Endodermal cell (in vitro differentiated cells): Measurements from ENCODE around the gene NACAD. TPM values are rescaled to one million over a fixed set of nuclear protein-coding genes. Genes with fewer than 3 reads are reported as not detected.

ENCODE experiments used
- DNase-seq: peaks from one replicate; pipeline ENCODE4 v3.0.0-alpha.2; 2017
- H3K27ac ChIP-seq: 2 replicates; pipeline ENCODE4 v1.5.1; 2013; ENCODE audit warnings: mild to moderate bottlenecking, low read depth, low read length, moderate library complexity
- H3K27me3 ChIP-seq: 2 replicates; pipeline ENCODE4 v1.6.1; 2013; ENCODE audit warnings: mild to moderate bottlenecking, low read length, moderate library complexity; ENCODE audit not compliant: insufficient read depth, control insufficient read depth, poor library complexity, severe bottlenecking
- H3K36me3 ChIP-seq: 2 replicates; pipeline ENCODE4 v1.7.0; 2013; ENCODE audit warnings: mild to moderate bottlenecking, low read length, moderate library complexity; ENCODE audit not compliant: control insufficient read depth, insufficient read depth
- H3K4me1 ChIP-seq: one replicate; pipeline ENCODE4 v1.7.0; 2013; ENCODE audit warnings: low read length; ENCODE audit not compliant: control insufficient read depth, insufficient read depth
- H3K4me3 ChIP-seq: 2 replicates; pipeline ENCODE4 v1.5.1; 2013; ENCODE audit warnings: mild to moderate bottlenecking, low read length, moderate library complexity
- H3K9ac ChIP-seq: 2 replicates; pipeline ENCODE4 v1.6.1; 2013; ENCODE audit warnings: mild to moderate bottlenecking, low read length, moderate library complexity; ENCODE audit not compliant: poor library complexity, severe bottlenecking; ENCODE audit errors: extremely low read depth
- H3K9me3 ChIP-seq: 2 replicates; pipeline ENCODE4 v1.6.1; 2013; ENCODE audit warnings: mild to moderate bottlenecking, low read length, moderate library complexity; ENCODE audit not compliant: control insufficient read depth
- H3K27ac Mint-ChIP-seq: 2 replicates; pipeline ENCODE4 v1.8.0; 2020; ENCODE audit warnings: mixed read lengths
- H3K27me3 Mint-ChIP-seq: 2 replicates; pipeline ENCODE4 v1.8.0; 2021; ENCODE audit warnings: mild to moderate bottlenecking, mixed read lengths; ENCODE audit not compliant: insufficient read depth
- H3K36me3 Mint-ChIP-seq: 2 replicates; pipeline ENCODE4 v1.8.0; 2020; ENCODE audit warnings: low read depth, mixed read lengths
- H3K4me1 Mint-ChIP-seq: 2 replicates; pipeline ENCODE4 v1.8.0; 2020; ENCODE audit warnings: mixed read lengths
- H3K4me3 Mint-ChIP-seq: 2 replicates; pipeline ENCODE4 v1.8.0; 2020; ENCODE audit warnings: mild to moderate bottlenecking, moderate library complexity, mixed read lengths
- H3K9me3 Mint-ChIP-seq: 2 replicates; pipeline ENCODE4 v1.8.0; 2020; ENCODE audit warnings: mild to moderate bottlenecking, mixed read lengths
- CTCF ChIP-seq: fragments of 200-600 bp; sonication (generic); conservative IDR thresholded peaks from 2 replicates; pipeline ENCODE4 v1.5.0; 2021; ENCODE audit warnings: antibody characterized with exemption, mild to moderate bottlenecking
- WGBS, 2 experiments: methylation state at CpG; one replicate each; pipeline versions ENCODE4 v1.1.5 to v1.1.7; 2013; ENCODE audit warnings: missing lambda C conversion rate in 2 of 2, mixed read lengths in 1 of 2; ENCODE audit not compliant: insufficient coverage in 1 of 2, insufficient read length in 1 of 2; 5-methylcytosine and 5-hydroxymethylcytosine counted together
- total RNA-seq, 2 donors: library from RNA; stranded (reverse); fragmentation: NEBNext Ultra II Directional in 1 of 2; extraction: Animal tissue kit (Norgen Biotek cat#: 25700) in 1 of 2; gene quantifications; 2 replicates in 1 of 2; 3 replicates in 1 of 2; pipeline ENCODE4 v1.2.1, GENCODE V29; 2021

The NACAD gene
- total RNA-seq, 2 donors from 2014 or later, result 5.8 to 6.7 TPM

- no peak for DNase-seq
Measured at GRCh38 chr7:45061352-45061751, 27.4 kb downstream of the NACAD start.

DNA sequence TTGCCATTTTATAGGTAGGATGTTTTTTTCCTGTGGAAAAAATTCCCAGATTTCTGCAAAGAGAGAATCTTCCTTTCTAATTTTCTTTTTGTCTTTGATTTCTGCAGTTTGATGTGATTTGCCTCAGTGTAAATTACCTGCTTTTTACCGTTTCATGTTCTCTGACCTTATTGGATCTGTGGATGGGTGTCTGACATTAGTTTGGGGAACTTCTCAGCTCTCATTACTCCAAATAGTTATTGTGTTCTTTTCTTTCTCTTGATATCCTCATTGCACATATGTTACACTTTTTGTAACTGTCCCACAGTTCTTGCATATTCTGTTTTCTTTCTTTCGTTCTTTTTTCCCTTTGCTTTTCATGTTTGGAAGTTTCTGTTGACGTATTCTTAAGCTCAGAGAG is 28.5 kb downstream of the NACAD start:
- no peak overlapping the region for H3K4me3 Mint-ChIP-seq
- H3K9me3 ChIP-seq, result peaks cover 6% of the 10 kb centered on the region
- no peaks in the 10 kb centered on the region for H3K9me3 Mint-ChIP-seq
- no peak overlapping the region for H3K27ac ChIP-seq
- no peaks in the 10 kb centered on the region for H3K27me3 Mint-ChIP-seq
- H3K9ac ChIP-seq, result no peak overlapping the region
- no peak for TF ChIP-seq CTCF
- no peaks in the 10 kb centered on the region for H3K4me1 ChIP-seq
- WGBS, 2 experiments, result 91 to 96% methylated on average over 3 of the region's 3 CpGs
- no peak overlapping the region for H3K27ac Mint-ChIP-seq
- DNase-seq, result no peak
- no peaks in the 10 kb centered on the region for H3K27me3 ChIP-seq
- H3K36me3 Mint-ChIP-seq, result peaks cover 30% of the 10 kb centered on the region
- H3K4me3 ChIP-seq, result no peak overlapping the region
- peaks cover 24% of the 10 kb centered on the region for H3K36me3 ChIP-seq
- H3K4me1 Mint-ChIP-seq, result no peaks in the 10 kb centered on the region

More at GRCh38 chr7:45061352-45061751, 27.4 kb downstream of the NACAD start:
- Mint-ChIP-seq H3K27ac (no peak overlapping the region), H3K36me3 (peaks cover 28% of the 10 kb centered on the region), H3K4me1 (no peaks in the 10 kb centered on the region), H3K9me3 (no peaks in the 10 kb centered on the region), H3K4me3 (no peak overlapping the region), H3K27me3 (no peaks in the 10 kb centered on the region)
- H3K27me3 ChIP-seq, result no peaks in the 10 kb centered on the region
- no peak overlapping the region for H3K9ac ChIP-seq
- peaks cover 30% of the 10 kb centered on the region for H3K36me3 ChIP-seq
- no peaks in the 10 kb centered on the region for H3K9me3 ChIP-seq
- no peak for TF ChIP-seq CTCF
- no peak overlapping the region for H3K4me3 ChIP-seq
- no peaks in the 10 kb centered on the region for H3K4me1 ChIP-seq
- H3K27ac ChIP-seq, result no peak overlapping the region
- 86% methylated on average over 2 of the region's 2 CpGs; no CpG with 5 or more reads in 1 of the 2 experiments for WGBS, 2 experiments

GRCh38 chr7:45057878-45058277 is 30.9 kb downstream of the NACAD start:
- no peaks in the 10 kb centered on the region for H3K27me3 Mint-ChIP-seq
- H3K36me3 Mint-ChIP-seq, result peaks cover 24% of the 10 kb centered on the region
- Histone ChIP-seq H3K36me3 (peaks cover 14% of the 10 kb centered on the region), H3K4me3 (no peak overlapping the region), H3K4me1 (peaks cover 2% of the 10 kb centered on the region), H3K27ac (no peak overlapping the region), H3K9ac (no peak overlapping the region), H3K9me3 (peaks cover 6% of the 10 kb centered on the region), H3K27me3 (no peaks in the 10 kb centered on the region)
- no peaks in the 10 kb centered on the region for H3K9me3 Mint-ChIP-seq
- 90 to 93% methylated on average over 5 of the region's 5 CpGs for WGBS, 2 experiments
- no peaks in the 10 kb centered on the region for H3K4me1 Mint-ChIP-seq
- no peak for DNase-seq
- no peak overlapping the region for H3K27ac Mint-ChIP-seq
- no peak for TF ChIP-seq CTCF
- no peak overlapping the region for H3K4me3 Mint-ChIP-seq
